ENCODE measurements around the gene TRDMT1. TPM values are rescaled to one million over a fixed set of nuclear protein-coding genes. Genes with fewer than 3 reads are reported as not detected.
A peak's percentile ranks its signal among the peaks of the same experiment; 100 is the strongest.

Gene TRDMT1
- total and polyA plus RNA-seq, 4 donors: 2.5 to 25.9 (median 6.5) TPM

DNA sequence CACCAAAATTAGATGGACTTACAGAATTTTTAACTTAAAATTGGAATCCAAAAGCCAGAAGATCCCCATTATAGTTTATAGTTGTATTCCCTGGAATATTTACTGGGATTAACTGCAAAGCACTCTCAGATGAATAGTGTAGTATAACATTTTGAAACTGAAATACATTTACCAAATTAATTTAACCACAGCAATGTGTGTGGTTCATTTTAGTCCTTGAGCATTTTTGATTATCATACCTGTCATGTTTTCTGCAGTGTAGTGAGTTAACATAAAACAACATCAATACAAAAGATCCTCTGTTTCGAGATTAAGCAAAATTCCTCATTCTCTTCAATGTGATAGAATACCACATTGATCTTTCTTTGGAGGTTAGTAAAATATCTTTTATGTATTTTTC, 30.3 kb upstream of the TRDMT1 start:
- TF ChIP-seq CTCF (IDR thresholded peaks at IDR 0.05; ENCODE audit: control extremely low read depth, extremely low read depth): no peak
- WGBS, 2 donors: 50 to 81% methylated on average over 1 of the region's 1 CpG
- no peak overlapping the region for H3K27ac ChIP-seq (ENCODE audit: low read depth in 1 of 2, low read length in 1 of 2)
- H3K4me1 ChIP-seq (ENCODE audit: control insufficient read depth in 5 of 5, insufficient read depth in 5 of 5, low read length in 5 of 5): peaks cover 0 to 34% (median 11%) of the 10 kb centered on the region in 5 donors
- ATAC-seq (ENCODE audit: insufficient read depth, low FRiP score): no peak
- H3K9ac ChIP-seq (ENCODE audit: insufficient read depth in 1 of 2, low read length in 2 of 2): peak overlapping the region in 1 of 2 donors; percentile 86
- H3K9me3 ChIP-seq (ENCODE audit: control insufficient read depth in 4 of 4, insufficient read depth in 3 of 4, low read length in 3 of 4): peaks cover 0 to 6% (median 0%) of the 10 kb centered on the region in 4 donors
- DNase-seq: no peak
- H3K36me3 ChIP-seq (ENCODE audit: control insufficient read depth in 4 of 4, insufficient read depth in 4 of 4, low read length in 4 of 4): peaks cover 5 to 65% (median 35%) of the 10 kb centered on the region in 4 donors
- H3K27me3 ChIP-seq (ENCODE audit: control insufficient read depth in 3 of 3, insufficient read depth in 3 of 3, low read length in 2 of 3): no peaks in the 10 kb centered on the region
- no peak overlapping the region for H3K4me3 ChIP-seq

DNA sequence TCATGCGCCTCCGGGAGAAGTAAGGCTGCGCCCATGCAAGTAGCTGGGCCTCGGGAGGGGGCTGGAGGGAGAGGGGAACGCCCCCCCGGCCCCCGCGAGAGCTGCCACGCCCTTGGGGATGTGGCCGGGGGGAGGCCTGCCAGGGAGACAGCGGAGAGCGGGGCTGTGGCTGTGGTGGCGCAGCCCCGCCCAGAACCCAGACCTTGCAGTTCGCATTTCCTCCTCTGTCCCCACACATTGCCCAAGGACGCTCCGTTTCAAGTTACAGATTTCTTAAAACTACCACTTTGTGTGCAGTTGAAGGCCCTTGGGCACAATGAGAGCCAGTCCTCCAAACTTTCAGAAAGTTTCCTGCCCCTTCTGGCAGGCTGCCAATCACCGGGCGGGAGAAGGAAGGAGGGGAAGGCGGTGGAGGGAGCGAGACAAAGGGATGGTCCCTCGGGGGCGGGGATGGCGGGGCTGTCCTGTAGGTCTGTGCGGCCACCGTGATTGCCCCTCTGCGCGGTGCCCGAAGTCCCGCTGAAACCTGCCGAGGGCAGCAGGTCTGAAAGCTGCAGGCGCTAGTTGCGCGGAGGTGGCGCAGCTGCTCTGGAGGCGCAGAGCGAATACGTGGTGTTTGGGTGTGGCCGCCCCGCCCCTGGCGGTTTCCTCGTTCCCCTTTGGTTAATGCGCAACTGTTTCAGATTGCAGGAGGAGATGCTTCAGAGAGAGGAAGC, 28.7 kb upstream of the TRDMT1 start:
- H3K4me3 ChIP-seq: peak overlapping the region; percentile 99
- WGBS, 2 donors: 0% methylated on average over 34 to 43 of the region's 43 CpGs
- H3K9ac ChIP-seq (ENCODE audit: insufficient read depth in 1 of 2, low read length in 2 of 2): peak overlapping the region; percentile 86 to 95
- H3K36me3 ChIP-seq (ENCODE audit: control insufficient read depth in 4 of 4, insufficient read depth in 4 of 4, low read length in 4 of 4): peaks cover 3 to 51% (median 24%) of the 10 kb centered on the region in 4 donors
- H3K9me3 ChIP-seq (ENCODE audit: control insufficient read depth in 4 of 4, insufficient read depth in 3 of 4, low read length in 3 of 4): peaks cover 0 to 5% (median 0%) of the 10 kb centered on the region in 4 donors
- peaks cover 0 to 36% (median 12%) of the 10 kb centered on the region in 5 donors for H3K4me1 ChIP-seq (ENCODE audit: control insufficient read depth in 5 of 5, insufficient read depth in 5 of 5, low read length in 5 of 5)
- no peaks in the 10 kb centered on the region for H3K27me3 ChIP-seq (ENCODE audit: control insufficient read depth in 3 of 3, insufficient read depth in 3 of 3, low read length in 2 of 3)
- no peak for TF ChIP-seq CTCF (IDR thresholded peaks at IDR 0.05; ENCODE audit: control extremely low read depth, extremely low read depth)
- H3K27ac ChIP-seq (ENCODE audit: low read depth in 1 of 2, low read length in 1 of 2): peak overlapping the region; percentile 86 to 99
- peak; percentile 67 for ATAC-seq (ENCODE audit: insufficient read depth, low FRiP score)
- peak; percentile 88 to 94 (median 90) for DNase-seq

- ATAC-seq (ENCODE audit: insufficient read depth, low FRiP score) (no peak), DNase-seq (no peak)
- peak overlapping the region; percentile 99 for H3K4me3 ChIP-seq
- H3K4me1 ChIP-seq (ENCODE audit: control insufficient read depth in 5 of 5, insufficient read depth in 5 of 5, low read length in 5 of 5): peaks cover 0 to 36% (median 10%) of the 10 kb centered on the region in 5 donors
- peak overlapping the region; percentile 86 to 95 for H3K9ac ChIP-seq (ENCODE audit: insufficient read depth in 1 of 2, low read length in 2 of 2)
- no peak for TF ChIP-seq CTCF (IDR thresholded peaks at IDR 0.05; ENCODE audit: control extremely low read depth, extremely low read depth)
- H3K9me3 ChIP-seq (ENCODE audit: control insufficient read depth in 4 of 4, insufficient read depth in 3 of 4, low read length in 3 of 4): peaks cover 0 to 4% (median 0%) of the 10 kb centered on the region in 4 donors
- peaks cover 3 to 48% (median 21%) of the 10 kb centered on the region in 4 donors for H3K36me3 ChIP-seq (ENCODE audit: control insufficient read depth in 4 of 4, insufficient read depth in 4 of 4, low read length in 4 of 4)
- no peaks in the 10 kb centered on the region for H3K27me3 ChIP-seq (ENCODE audit: control insufficient read depth in 3 of 3, insufficient read depth in 3 of 3, low read length in 2 of 3)
- H3K27ac ChIP-seq (ENCODE audit: low read depth in 1 of 2, low read length in 1 of 2): peak overlapping the region; percentile 86 to 99
- 0 to 1% methylated on average over 17 to 21 of the region's 21 CpGs for WGBS, 2 donors
Measured at GRCh38 chr10:17229717-17229966, 28.2 kb upstream of the TRDMT1 start.

Data from lung (tissue), 12 donors.